K562 (cell line): ENCODE data around the gene NTF4. TPM values are rescaled to one million over a fixed set of nuclear protein-coding genes. Genes with fewer than 3 reads are reported as not detected.

Experiments
- ERF ChIP-seq: fragments of 450-650 bp; formaldehyde crosslinking; IDR thresholded peaks from 2 replicates; pipeline ENCODE4 v1.4.0; 2020; ENCODE audit warnings: mild to moderate bottlenecking, mixed read lengths
- GATA2 ChIP-seq: sonication (generic); formaldehyde crosslinking; IDR thresholded peaks from 2 replicates; pipeline ENCODE4 v1.4.0; 2020; ENCODE audit warnings: mild to moderate bottlenecking, missing genetic modification reagents
- NKRF ChIP-seq: fragments of 450-650 bp; IDR thresholded peaks from 2 replicates; pipeline ENCODE4 v1.6.1; 2016; ENCODE audit warnings: borderline replicate concordance
- NR1H2 ChIP-seq: sonication (generic); formaldehyde crosslinking; IDR thresholded peaks from 2 replicates; pipeline ENCODE4 v1.4.0; 2020; ENCODE audit warnings: mild to moderate bottlenecking, missing genetic modification reagents
- POLR2A ChIP-seq: fragments of 450-650 bp; conservative IDR thresholded peaks from 2 replicates; pipeline ENCODE4 v1.6.1; 2016
- SOX6 ChIP-seq: fragments of 450-650 bp; IDR thresholded peaks from 2 replicates; pipeline ENCODE4 v1.6.1; 2014; ENCODE audit warnings: mild to moderate bottlenecking
- SREBF1 ChIP-seq: fragments of 150-350 bp; IDR thresholded peaks from 2 replicates; pipeline ENCODE4 v1.6.1; 2014; ENCODE audit warnings: antibody characterized with exemption, low read depth, low read length, borderline replicate concordance
- SUPT5H ChIP-seq: fragments of 450-650 bp; IDR thresholded peaks from 2 replicates; pipeline ENCODE4 v1.6.1; 2016
- ZBTB40 ChIP-seq, 2 experiments: fragments of 450-650 bp in 1 of 2; sonication (generic) in 1 of 2; formaldehyde crosslinking in 1 of 2; IDR thresholded peaks; 2 replicates each; pipeline versions ENCODE4 v1.7.1 to v1.9.0; 2016 to 2022; ENCODE audit warnings: inconsistent platforms in 1 of 2, mild to moderate bottlenecking in 1 of 2, missing genetic modification reagents in 1 of 2
- ZNF165 ChIP-seq: fragments of 250-450 bp; sonication (Bioruptor Pico); IDR thresholded peaks from 2 replicates; pipeline ENCODE4 v1.4.0; 2020; ENCODE audit warnings: borderline replicate concordance
- polyA plus RNA-seq, 8 experiments: library from polyadenylated mRNA; depleted of rRNA in 4 of 8; stranded (reverse) in 5 of 8; unstranded in 3 of 8; fragments of >200 nt; fragmentation: Nextera tagmentation in 2 of 8; fragmentation: Illumina TruSeq in 1 of 8; extraction: Ambion mirVana in 2 of 8; extraction: Trizol in 1 of 8; gene quantifications; 2 replicates each; pipeline versions ENCODE4 v1.2.1 to v1.2.3, GENCODE V29; 2011 to 2014; ENCODE audit warnings: inconsistent platforms in 1 of 8, missing spikeins in 1 of 8
- total RNA-seq, 7 experiments: library from RNA; depleted of rRNA in 6 of 7; stranded (reverse); fragments of >200 nt in 6 of 7; fragmentation: Illumina TruSeq in 2 of 7; extraction: Trizol in 2 of 7; gene quantifications; 2 replicates each; pipeline versions ENCODE4 v1.2.1 to v1.2.3, GENCODE V29; 2011 to 2021; ENCODE audit warnings: low replicate concordance in 1 of 7

NTF4 gene
- total and polyA plus RNA-seq, 9 of the 15 experiments (the other 6 are each of a cell fraction or from before 2014, with no cell fraction given): not detected

GRCh38 chr19:49020931-49021895, 43.4 kb downstream of the NTF4 start (continued):
- TF ChIP-seq GATA2 (CRISPR knock-in tag) (no peak), ZNF165 (CRISPR knock-in tag) (no peak), SREBF1 (no peak), NR1H2 (CRISPR knock-in tag) (no peak), SOX6 (no peak), ZBTB40 (IDR thresholded peaks at IDR 0.05) (no peak), ZBTB40 (CRISPR knock-in tag; IDR thresholded peaks at IDR 0.05) (no peak), POLR2A (peak; percentile 45; the same call in 1 of the 2 replicates), SUPT5H (0 out of 2 replicates have a peak, but pooled peaks have one; percentile 34), NKRF (peak; percentile 15; the same call in 1 of the 2 replicates), ERF (no peak)
